GM23338 (cell line): ENCODE measurements around the gene ABCA1. TPM values are rescaled to one million over a fixed set of nuclear protein-coding genes. Genes with fewer than 3 reads are reported as not detected.

Source experiments
- ATAC-seq: fragments of 200-7000 bp; cut with Tn5 transposase; 3 replicates; pipeline ENCODE4 v1.9.1; 2020
- DNase-seq: peaks from one replicate; pipeline ENCODE4 v3.0.0-alpha.2; 2015; ENCODE audit warnings: low spot score
- H2AFZ ChIP-seq: fragments of 200-600 bp; sonication (generic); 2 replicates; pipeline ENCODE4 v1.8.0; 2016; ENCODE audit warnings: antibody characterized with exemption, mild to moderate bottlenecking, moderate library complexity
- H3F3A ChIP-seq: fragments of 200-600 bp; sonication (generic); replicated peaks from 2 replicates; pipeline ENCODE4 v1.8.0; 2017; ENCODE audit warnings: antibody characterized with exemption, mixed run types, low read depth
- H3K27ac ChIP-seq: fragments of 200-600 bp; sonication (generic); 2 replicates; pipeline ENCODE4 v1.6.1; 2016; ENCODE audit warnings: low read depth
- H3K27me3 ChIP-seq: fragments of 200-600 bp; sonication (generic); 2 replicates; pipeline ENCODE4 v1.8.0; 2016; ENCODE audit warnings: mild to moderate bottlenecking, mixed run types, moderate library complexity; ENCODE audit not compliant: insufficient read depth
- H3K36me3 ChIP-seq: fragments of 200-600 bp; sonication (generic); 2 replicates; pipeline ENCODE4 v1.8.0; 2016; ENCODE audit warnings: mild to moderate bottlenecking; ENCODE audit not compliant: insufficient read depth
- H3K4me1 ChIP-seq: fragments of 200-600 bp; sonication (generic); 2 replicates; pipeline ENCODE4 v1.8.0; 2016; ENCODE audit warnings: mild to moderate bottlenecking, moderate library complexity; ENCODE audit not compliant: insufficient read depth
- H3K4me2 ChIP-seq: fragments of 200-600 bp; sonication (generic); 2 replicates; pipeline ENCODE4 v1.7.1; 2017; ENCODE audit warnings: mixed run types
- H3K4me3 ChIP-seq: fragments of 200-600 bp; sonication (generic); 2 replicates; pipeline ENCODE4 v1.6.1; 2016; ENCODE audit warnings: mixed run types
- H3K79me2 ChIP-seq: fragments of 200-600 bp; sonication (generic); replicated peaks from 2 replicates; pipeline ENCODE4 v1.8.0; 2017; ENCODE audit warnings: mild to moderate bottlenecking; ENCODE audit not compliant: insufficient read depth
- H3K9me2 ChIP-seq: fragments of 200-600 bp; sonication (generic); 2 replicates; pipeline ENCODE4 v1.8.0; 2017; ENCODE audit not compliant: insufficient read depth
- H4K20me1 ChIP-seq: fragments of 200-600 bp; sonication (generic); replicated peaks from 2 replicates; pipeline ENCODE4 v1.8.0; 2017; ENCODE audit warnings: mild to moderate bottlenecking; ENCODE audit not compliant: insufficient read depth
- H3K27ac Mint-ChIP-seq: 2 replicates; pipeline ENCODE4 v1.8.0; 2020; ENCODE audit warnings: inconsistent platforms, mild to moderate bottlenecking, moderate library complexity, mixed read lengths
- H3K27me3 Mint-ChIP-seq: 3 replicates; pipeline ENCODE4 v1.8.0; 2022; ENCODE audit warnings: low read depth, mild to moderate bottlenecking, moderate library complexity, mixed read lengths, inconsistent platforms; ENCODE audit not compliant: insufficient read depth, poor library complexity
- H3K36me3 Mint-ChIP-seq: 3 replicates; pipeline ENCODE4 v1.8.0; 2021; ENCODE audit warnings: low read depth, mild to moderate bottlenecking, inconsistent platforms, moderate library complexity, mixed read lengths
- H3K4me1 Mint-ChIP-seq: 3 replicates; pipeline ENCODE4 v1.8.0; 2020; ENCODE audit warnings: mild to moderate bottlenecking, inconsistent platforms, mixed read lengths
- H3K4me3 Mint-ChIP-seq: 3 replicates; pipeline ENCODE4 v1.8.0; 2021; ENCODE audit warnings: moderate library complexity, mild to moderate bottlenecking, inconsistent platforms, mixed read lengths
- H3K9me3 Mint-ChIP-seq: 3 replicates; pipeline ENCODE4 v1.8.0; 2020; ENCODE audit warnings: moderate library complexity, mild to moderate bottlenecking, inconsistent platforms, mixed read lengths
- EZH2 ChIP-seq: fragments of 200-600 bp; sonication (generic); IDR thresholded peaks from one replicate; pipeline ENCODE4 v1.8.0; 2017; ENCODE audit warnings: antibody characterized with exemption, mild to moderate bottlenecking, low read depth; ENCODE audit not compliant: unreplicated experiment
- EZH2phosphoT487 ChIP-seq: fragments of 200-600 bp; sonication (generic); IDR thresholded peaks from one replicate; pipeline ENCODE4 v1.8.1; 2018; ENCODE audit warnings: antibody characterized with exemption; ENCODE audit not compliant: unreplicated experiment
- JUNB ChIP-seq: IDR thresholded peaks from one replicate; pipeline ENCODE4 v1.6.1; 2016; ENCODE audit warnings: antibody characterized with exemption; ENCODE audit not compliant: unreplicated experiment
- NANOG ChIP-seq: IDR thresholded peaks from 2 replicates; pipeline ENCODE4 v1.6.1; 2016; ENCODE audit warnings: antibody characterized with exemption, borderline replicate concordance
- REST ChIP-seq: IDR thresholded peaks from one replicate; pipeline ENCODE4 v1.6.1; 2018; ENCODE audit warnings: antibody characterized with exemption; ENCODE audit not compliant: unreplicated experiment
- ZNF114 ChIP-seq: fragments of 250-450 bp; sonication (Bioruptor Pico); IDR thresholded peaks from 2 replicates; pipeline ENCODE4 v1.5.0; 2020; ENCODE audit warnings: mild to moderate bottlenecking, moderate library complexity
- polyA plus RNA-seq: library from polyadenylated mRNA; unstranded; fragments of >200 nt; fragmentation: Nextera tagmentation; extraction: Ambion mirVana; gene quantifications from 2 replicates; pipeline ENCODE4 v1.2.1, GENCODE V29; 2016
- total RNA-seq: library from RNA; depleted of rRNA; stranded (reverse); fragments of >200 nt; shearing (Covaris generic); gene quantifications from 2 replicates; pipeline ENCODE4 v1.2.3, GENCODE V29; 2014
- TF ChIP-seq, protein P1 (sequence below), 2 experiments: fragments of 200-600 bp in 1 of 2; sonication (generic) in 1 of 2; conservative IDR thresholded peaks; 2 replicates each; pipeline versions ENCODE4 v1.5.1 to v1.6.1; 2016 to 2017; ENCODE audit warnings: antibody characterized with exemption in 2 of 2, low read depth in 2 of 2, mild to moderate bottlenecking in 2 of 2, moderate library complexity in 1 of 2
- TF ChIP-seq, protein P2 (sequence below): IDR thresholded peaks from 2 replicates; pipeline ENCODE4 v1.6.1; 2016; ENCODE audit warnings: antibody characterized with exemption

ABCA1 gene
- total and polyA plus RNA-seq, 2 experiments from 2014 or later: 1.4 to 2.8 TPM

GRCh38 chr9:104808035-104808614, 119.8 kb downstream of the ABCA1 start:
- peaks cover 35% of the 10 kb centered on the region for H3K36me3 Mint-ChIP-seq
- peak; percentile 66; the same call in 2 of the 3 replicates for ATAC-seq
- no peak for TF ChIP-seq ZNF114 (CRISPR knock-in tag)
- TF ChIP-seq, protein P1, sequence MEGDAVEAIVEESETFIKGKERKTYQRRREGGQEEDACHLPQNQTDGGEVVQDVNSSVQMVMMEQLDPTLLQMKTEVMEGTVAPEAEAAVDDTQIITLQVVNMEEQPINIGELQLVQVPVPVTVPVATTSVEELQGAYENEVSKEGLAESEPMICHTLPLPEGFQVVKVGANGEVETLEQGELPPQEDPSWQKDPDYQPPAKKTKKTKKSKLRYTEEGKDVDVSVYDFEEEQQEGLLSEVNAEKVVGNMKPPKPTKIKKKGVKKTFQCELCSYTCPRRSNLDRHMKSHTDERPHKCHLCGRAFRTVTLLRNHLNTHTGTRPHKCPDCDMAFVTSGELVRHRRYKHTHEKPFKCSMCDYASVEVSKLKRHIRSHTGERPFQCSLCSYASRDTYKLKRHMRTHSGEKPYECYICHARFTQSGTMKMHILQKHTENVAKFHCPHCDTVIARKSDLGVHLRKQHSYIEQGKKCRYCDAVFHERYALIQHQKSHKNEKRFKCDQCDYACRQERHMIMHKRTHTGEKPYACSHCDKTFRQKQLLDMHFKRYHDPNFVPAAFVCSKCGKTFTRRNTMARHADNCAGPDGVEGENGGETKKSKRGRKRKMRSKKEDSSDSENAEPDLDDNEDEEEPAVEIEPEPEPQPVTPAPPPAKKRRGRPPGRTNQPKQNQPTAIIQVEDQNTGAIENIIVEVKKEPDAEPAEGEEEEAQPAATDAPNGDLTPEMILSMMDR (conservative IDR thresholded peaks at IDR 0.05; ENCODE audit: low read depth in 2 of 2): peak; percentile 67 to 80

DNA sequence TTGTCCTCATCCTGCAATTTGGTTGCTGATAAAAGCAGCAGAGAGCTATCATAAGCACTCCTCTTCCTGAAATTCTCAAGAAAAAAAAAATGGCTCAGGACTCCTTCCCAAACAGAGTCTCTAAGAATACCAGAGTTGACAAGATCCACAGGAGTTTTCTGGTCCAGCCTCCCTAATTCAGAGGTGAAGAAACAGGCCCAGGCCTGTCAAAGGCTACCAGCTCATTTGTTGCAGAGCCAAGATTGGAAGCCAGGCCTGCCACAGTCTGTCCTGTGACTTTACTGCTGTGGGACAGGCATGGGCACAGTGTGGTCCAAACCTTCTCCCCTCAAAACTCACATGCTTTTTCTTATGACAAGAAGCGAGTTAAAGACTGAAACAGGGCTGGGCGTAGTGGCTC, 122.5 kb downstream of the ABCA1 start:
- peaks cover 2% of the 10 kb centered on the region for H3K27me3 Mint-ChIP-seq
- H4K20me1 ChIP-seq: no peaks in the 10 kb centered on the region
- no peak overlapping the region for H2AFZ ChIP-seq
- H3K27ac Mint-ChIP-seq: no peak overlapping the region
- no peaks in the 10 kb centered on the region for H3K9me3 Mint-ChIP-seq
- no peak overlapping the region for H3K4me2 ChIP-seq
- no peak for DNase-seq
- no peaks in the 10 kb centered on the region for H3K27me3 ChIP-seq
- H3K36me3 ChIP-seq: no peaks in the 10 kb centered on the region
- no peaks in the 10 kb centered on the region for H3K4me1 Mint-ChIP-seq
- no peak overlapping the region for H3K4me3 ChIP-seq
- H3K4me3 Mint-ChIP-seq: no peak overlapping the region
- H3K79me2 ChIP-seq: no peaks in the 10 kb centered on the region
- no peaks in the 10 kb centered on the region for H3F3A ChIP-seq
- no peaks in the 10 kb centered on the region for H3K9me2 ChIP-seq
- peaks cover 42% of the 10 kb centered on the region for H3K36me3 Mint-ChIP-seq
- H3K4me1 ChIP-seq: no peaks in the 10 kb centered on the region
- TF ChIP-seq EZH2phosphoT487: no peak
- TF ChIP-seq ZNF114 (CRISPR knock-in tag): no peak
- TF ChIP-seq NANOG: no peak
- TF ChIP-seq REST: no peak
- TF ChIP-seq, protein P2, sequence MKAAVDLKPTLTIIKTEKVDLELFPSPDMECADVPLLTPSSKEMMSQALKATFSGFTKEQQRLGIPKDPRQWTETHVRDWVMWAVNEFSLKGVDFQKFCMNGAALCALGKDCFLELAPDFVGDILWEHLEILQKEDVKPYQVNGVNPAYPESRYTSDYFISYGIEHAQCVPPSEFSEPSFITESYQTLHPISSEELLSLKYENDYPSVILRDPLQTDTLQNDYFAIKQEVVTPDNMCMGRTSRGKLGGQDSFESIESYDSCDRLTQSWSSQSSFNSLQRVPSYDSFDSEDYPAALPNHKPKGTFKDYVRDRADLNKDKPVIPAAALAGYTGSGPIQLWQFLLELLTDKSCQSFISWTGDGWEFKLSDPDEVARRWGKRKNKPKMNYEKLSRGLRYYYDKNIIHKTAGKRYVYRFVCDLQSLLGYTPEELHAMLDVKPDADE: no peak
- no peak for TF ChIP-seq EZH2
- TF ChIP-seq, protein P1 (conservative IDR thresholded peaks at IDR 0.05; ENCODE audit: low read depth in 2 of 2): no peak
- TF ChIP-seq JUNB: no peak
- H3K27ac ChIP-seq: no peak overlapping the region
- ATAC-seq: no peak

More at GRCh38 chr9:104808035-104808614, 119.8 kb downstream of the ABCA1 start:
- no peaks in the 10 kb centered on the region for H3K9me3 Mint-ChIP-seq
- Histone ChIP-seq H3K36me3 (no peaks in the 10 kb centered on the region), H3K4me3 (no peak overlapping the region), H3K79me2 (no peaks in the 10 kb centered on the region), H3K4me2 (no peak overlapping the region), H4K20me1 (no peaks in the 10 kb centered on the region), H2AFZ (no peak overlapping the region), H3F3A (no peaks in the 10 kb centered on the region), H3K4me1 (no peaks in the 10 kb centered on the region), H3K27me3 (no peaks in the 10 kb centered on the region), H3K9me2 (no peaks in the 10 kb centered on the region), H3K27ac (no peak overlapping the region)
- H3K27ac Mint-ChIP-seq: no peak overlapping the region
- no peak overlapping the region for H3K4me3 Mint-ChIP-seq
- H3K27me3 Mint-ChIP-seq: peaks cover 2% of the 10 kb centered on the region
- peak; percentile 71 for DNase-seq
- H3K4me1 Mint-ChIP-seq: no peaks in the 10 kb centered on the region
